Medulla oblongata (tissue), 1 donor: ENCODE results near the gene SP4.

Source experiments
- DNase-seq: peaks from one replicate; pipeline ENCODE4 v3.0.0-alpha.2; 2015; ENCODE audit errors: extremely low spot score

SP4 gene

GRCh38 chr7:21443149-21443841 is 15.4 kb downstream of the SP4 start:
- no peak for DNase-seq

DNA sequence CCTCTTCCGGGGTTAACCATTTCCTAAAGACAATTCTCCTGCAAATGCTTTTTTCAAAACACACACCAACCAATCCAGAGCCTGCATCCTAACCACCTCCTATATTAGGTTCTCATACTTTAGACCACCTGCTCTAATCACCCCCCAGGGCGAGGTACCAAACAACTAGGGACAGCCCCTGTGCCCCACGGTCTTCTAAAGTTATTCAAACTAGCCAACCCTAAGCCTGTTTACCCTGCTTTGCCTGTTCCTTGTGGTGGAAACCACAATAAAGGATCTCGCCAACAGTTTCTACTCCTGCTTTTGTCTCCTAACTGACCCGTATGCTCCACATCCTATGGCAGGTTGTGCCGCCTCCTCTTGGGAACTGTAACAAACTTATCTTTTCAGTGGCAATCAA is 21.1 kb downstream of the SP4 start:
- no peak for DNase-seq

DNA sequence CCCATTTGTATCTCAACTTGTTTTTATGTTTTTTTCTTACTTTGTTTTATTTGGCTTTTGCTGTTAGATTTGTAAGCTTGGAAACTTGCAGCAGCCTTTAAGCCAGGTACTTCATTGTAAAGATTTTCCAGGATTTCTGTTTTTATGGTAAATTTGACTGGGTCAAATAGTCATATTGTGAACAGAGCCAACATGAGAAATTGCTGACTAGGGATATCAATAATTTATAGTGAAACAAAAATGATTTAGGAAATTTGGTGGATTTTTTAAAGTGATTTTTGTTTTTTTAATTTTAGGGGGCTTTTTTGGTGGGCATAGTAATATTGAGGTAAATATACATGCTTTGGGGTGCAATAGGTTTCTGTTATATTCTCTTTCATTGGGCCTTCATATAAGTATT is 22.2 kb downstream of the SP4 start:
- DNase-seq: no peak

DNA sequence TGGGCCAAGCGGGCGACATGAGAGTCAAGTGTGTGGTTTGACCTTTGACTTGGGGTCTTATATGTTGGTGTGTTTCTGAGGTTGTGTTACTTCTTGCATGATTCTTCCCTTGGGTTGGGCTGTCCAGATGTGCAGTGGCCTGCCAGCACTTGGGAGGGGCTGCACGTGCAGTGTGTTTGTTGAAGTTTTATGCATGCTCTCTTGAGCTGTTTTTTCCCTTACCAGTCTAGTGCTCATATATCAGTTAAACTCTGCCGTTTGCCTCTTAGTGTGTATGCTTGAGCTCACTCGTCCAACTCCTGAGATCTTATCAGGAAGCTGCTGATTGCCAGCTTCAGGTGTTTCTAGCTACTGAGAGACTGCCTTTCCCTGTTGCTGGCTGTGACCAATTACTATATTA is 23.1 kb downstream of the SP4 start:
- no peak for DNase-seq

DNA sequence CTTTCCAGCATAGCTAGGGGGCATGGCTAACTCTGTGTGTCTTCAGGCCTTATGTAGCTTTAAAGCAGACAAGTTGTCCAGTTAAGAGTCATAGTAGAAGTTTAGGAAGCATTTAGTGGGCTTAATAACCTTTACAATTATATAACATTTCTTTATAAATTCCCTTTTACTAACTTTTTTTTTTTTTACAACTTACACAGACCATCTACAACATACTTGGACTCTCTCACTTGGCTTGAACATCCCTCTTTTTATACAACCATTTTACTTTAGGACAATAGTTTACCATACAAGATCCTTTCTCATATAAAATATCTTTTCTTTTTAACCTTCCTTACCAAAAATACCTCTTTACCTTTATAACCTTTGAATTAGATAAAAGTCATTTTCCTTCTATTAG is 26.3 kb downstream of the SP4 start:
- DNase-seq: no peak

- no peak for DNase-seq
Measured at GRCh38 chr7:21454906-21455305, 27.0 kb downstream of the SP4 start.

DNA sequence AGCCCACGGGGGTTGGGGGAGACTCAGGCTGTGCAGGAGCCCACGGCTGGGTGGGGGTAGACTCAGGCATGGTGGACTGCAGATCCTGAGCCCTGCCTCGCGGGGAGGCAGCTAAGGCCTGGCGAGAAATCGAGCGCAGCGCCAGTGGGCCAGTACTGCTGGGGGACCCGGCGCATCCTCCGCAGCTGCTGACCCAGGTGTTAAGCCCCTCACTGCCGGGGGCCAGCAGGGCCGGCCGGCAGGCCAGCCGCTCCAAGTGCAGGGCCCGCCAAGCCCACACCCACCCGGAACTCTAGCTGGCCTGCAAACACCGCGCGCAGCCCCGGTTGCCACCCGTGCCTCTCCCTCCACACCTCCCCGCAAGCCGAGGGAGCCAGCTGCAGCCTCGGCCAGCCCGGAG is 33.4 kb downstream of the SP4 start:
- DNase-seq: no peak

- no peak for DNase-seq
Measured at GRCh38 chr7:21462081-21462480, 34.2 kb downstream of the SP4 start.

GRCh38 chr7:21463524-21463923 is 35.6 kb downstream of the SP4 start:
- no peak for DNase-seq

DNA sequence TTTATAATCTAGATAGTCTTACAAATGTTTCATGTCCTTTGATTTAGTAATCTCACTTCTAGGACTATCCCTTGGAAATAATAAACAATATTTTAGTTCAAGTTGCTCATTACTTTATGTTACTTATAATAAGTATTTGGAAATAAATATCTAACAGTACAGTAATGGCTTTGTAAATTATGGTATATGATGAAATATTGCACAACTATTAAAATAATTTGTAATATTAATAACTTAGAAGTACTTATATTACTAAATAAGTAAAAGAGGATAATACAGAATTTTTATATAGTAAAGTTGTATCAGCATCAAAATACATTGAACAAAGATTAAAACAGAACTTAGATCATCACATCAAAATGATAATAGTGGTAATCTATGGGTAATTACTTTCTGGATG is 41.1 kb downstream of the SP4 start:
- DNase-seq: no peak

GRCh38 chr7:21469894-21470293 is 42.0 kb downstream of the SP4 start:
- DNase-seq: no peak

DNA sequence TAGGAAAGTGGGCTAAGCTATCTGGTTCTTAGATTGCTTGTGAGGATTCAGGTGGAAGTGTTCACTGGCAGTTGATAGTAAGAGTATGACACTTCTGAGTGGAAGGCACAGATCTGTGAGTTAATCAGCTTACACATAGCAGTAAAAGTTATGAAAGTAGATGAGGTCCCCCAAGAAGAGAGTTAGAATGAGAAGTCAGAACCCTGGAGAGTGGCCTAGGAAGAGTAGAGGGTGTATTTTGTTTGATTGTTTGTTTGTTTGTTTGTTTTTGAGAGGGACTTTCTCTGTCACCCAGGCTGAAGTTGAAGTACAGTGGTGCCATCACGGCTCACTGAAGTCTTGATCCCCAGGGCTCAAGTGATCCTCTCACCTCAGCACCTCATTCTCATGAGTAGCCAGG is 44.1 kb downstream of the SP4 start:
- no peak for DNase-seq

GRCh38 chr7:21476429-21476828 is 48.5 kb downstream of the SP4 start:
- DNase-seq: no peak

DNA sequence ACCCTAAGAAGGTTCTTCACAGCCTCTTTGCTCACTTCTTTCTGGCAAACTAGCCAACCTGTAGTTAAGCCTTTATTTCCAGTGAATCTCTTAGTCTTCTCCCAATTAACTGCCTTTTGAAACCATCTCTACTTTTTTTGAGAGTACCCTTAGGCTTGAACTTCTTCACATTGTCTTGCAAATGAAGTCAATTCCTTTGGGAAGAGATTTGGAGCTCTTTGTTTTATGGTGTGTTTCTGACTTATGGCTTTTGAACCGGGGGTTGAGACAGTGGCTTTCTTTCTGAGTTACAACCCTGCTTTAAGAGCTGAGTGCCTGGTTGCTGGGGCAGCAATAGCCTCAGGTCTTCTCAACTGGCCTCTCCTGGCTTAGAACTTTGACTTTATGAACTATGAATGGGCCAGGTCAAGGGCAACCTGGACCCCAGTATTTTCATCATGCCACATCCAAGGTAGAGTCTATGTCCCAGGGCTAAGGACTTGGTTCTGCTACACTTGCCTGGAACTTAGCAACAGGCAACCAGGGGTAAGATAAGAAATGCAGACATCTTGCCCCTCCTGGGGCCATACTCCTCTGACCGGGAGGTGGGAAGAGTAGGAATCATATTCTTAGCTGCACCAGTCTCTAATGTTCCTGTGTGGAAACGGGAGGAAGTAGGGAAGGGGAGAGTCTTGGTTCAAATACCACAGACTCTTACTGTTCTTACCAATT is 53.0 kb downstream of the SP4 start:
- no peak for DNase-seq

DNA sequence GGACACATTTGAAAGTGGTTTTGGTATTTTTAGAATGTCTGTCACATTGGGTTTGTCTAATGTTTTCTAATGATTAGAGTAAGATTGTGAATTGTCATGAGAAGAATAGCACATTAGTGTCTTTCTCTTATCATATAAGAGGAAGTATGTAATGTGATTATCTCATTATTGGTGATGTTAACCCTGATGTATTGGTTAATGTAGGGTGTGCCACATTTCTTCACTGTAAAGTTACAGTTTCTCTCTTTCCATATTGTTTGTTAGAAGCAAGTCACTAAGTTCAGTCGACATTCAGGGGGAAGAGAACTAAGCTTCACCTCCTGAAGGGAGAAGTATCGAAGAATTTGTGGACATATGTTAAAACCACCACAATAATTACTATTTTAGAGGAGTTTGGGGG is 58.6 kb downstream of the SP4 start:
- no peak for DNase-seq

DNA sequence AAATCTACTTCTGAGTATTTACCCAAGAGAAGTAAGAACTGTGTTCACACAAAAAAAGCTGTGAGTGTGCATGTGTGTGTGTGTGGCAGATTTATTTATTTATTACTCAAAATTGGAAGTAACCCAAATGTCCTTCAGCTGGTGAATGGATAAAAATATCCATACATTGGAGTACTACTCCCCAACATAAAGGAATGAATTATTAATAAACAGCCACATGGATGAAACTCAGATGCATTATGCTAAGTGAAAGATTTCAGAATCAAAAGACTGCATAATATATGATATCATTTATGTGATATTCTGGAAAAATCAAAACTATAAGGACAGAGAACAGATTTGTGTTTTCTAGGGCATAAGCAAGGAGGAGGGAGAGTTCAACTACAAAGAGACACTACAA is 67.8 kb downstream of the SP4 start:
- DNase-seq: no peak

- no peak for DNase-seq
Measured at GRCh38 chr7:21497072-21497471, 69.2 kb downstream of the SP4 start.

GRCh38 chr7:21500117-21500832 is 72.4 kb downstream of the SP4 start:
- no peak for DNase-seq

DNA sequence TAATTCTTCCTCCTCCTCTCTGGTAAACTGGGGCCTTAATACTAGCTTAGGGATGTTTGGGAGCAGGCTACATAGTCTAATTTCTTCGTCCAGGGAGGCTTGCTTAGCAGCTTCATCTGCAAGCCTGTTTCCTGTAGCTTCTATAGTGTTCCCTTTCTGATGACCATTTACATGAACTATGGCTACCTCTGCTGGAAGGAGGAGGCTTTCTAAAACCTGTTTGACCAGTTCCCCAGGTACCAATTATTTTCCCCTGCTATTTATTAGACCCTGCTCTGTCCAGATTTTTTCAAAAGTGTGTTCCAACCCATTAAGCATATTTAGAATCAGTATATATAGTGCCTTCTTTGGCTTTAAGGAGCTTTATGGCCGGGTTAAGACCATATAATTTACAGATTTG is 76.1 kb downstream of the SP4 start:
- DNase-seq: no peak

DNA sequence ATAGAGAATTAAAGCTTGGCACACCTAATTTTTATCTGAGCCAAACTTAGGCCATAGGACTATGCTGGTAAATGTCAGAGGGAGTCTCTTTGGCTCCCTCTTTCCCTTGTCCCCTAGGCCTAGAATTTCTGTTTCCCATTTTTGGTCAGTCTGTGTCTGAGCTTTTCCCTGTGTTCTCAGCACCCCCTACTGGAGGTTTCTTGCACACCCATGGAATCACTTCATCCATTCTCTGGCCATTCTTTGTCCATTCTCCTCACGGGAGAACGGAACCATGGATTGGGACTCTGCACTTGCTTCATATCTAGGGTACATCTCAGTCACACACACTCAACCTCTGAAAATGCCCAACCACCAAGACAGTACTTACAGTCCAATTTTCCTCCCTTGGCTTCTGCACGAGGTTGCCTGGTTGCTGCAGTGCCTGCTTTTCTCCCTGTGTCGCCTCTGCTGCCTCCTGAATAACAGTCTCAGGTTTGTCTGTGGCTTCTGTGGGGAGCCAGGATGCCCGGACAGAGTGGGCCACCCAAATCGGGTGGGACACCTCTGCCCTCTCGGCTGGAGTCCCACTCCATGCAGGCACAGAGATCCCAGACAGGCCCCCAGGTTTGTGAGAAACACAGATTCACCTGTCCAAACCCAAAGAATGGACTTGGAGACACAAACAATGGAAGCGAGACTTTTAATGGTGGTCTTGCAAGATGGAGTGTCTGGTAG is 79.9 kb downstream of the SP4 start:
- DNase-seq: peak; percentile 77

DNA sequence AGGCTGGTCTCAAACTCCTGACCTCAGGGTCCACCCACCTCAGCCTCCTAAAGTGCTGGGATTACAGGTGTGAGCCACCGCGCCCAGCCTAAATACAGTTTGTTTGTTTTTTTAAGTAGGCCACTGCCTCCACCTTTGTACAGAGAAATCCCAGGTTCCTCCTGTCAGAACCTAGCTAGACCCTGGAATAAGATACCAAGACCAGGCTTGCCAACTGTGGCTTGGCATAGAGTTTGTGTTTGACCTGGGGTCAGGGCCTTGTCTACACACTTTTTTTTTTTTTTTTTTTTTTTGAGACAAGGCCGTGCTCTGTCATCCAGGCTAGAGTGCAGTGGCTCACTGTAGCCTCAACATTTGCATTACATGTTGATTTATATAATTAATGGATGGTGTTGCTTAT is 80.7 kb downstream of the SP4 start:
- no peak for DNase-seq

- DNase-seq: no peak
Measured at GRCh38 chr7:21514062-21514461, 86.2 kb downstream of the SP4 start.
